Measurements from ENCODE around the gene RSPH9.

Gene RSPH9

GRCh38 chr6:43702534-43703440 is 58.0 kb downstream of the RSPH9 start:
- Histone ChIP-seq H4K20me1 (ENCODE audit: insufficient read depth) (no peaks in the 10 kb centered on the region), H3K36me3 (ENCODE audit: insufficient read depth) (no peaks in the 10 kb centered on the region), H3K27me3 (ENCODE audit: insufficient read depth, low read depth) (no peaks in the 10 kb centered on the region), H3K27ac (no peak overlapping the region), H3K4me2 (no peak overlapping the region), H2AFZ (ENCODE audit: low read depth) (no peak overlapping the region), H3K9ac (no peak overlapping the region), H3K4me3 (IDR thresholded peaks at IDR 0.05; ENCODE audit: insufficient read depth, low read depth, low read length) (no peak overlapping the region), H3K4me1 (ENCODE audit: low read depth, poor library complexity, severe bottlenecking) (peaks cover 47% of the 10 kb centered on the region), H3K79me2 (ENCODE audit: insufficient read depth, low read depth) (no peaks in the 10 kb centered on the region)
- no peak for TF ChIP-seq CTCF (conservative IDR thresholded peaks at IDR 0.05; ENCODE audit: low read depth, low read length)

GRCh38 chr6:43703512-43704429 is 58.9 kb downstream of the RSPH9 start:
- H3K9ac ChIP-seq: no peak overlapping the region

GRCh38 chr6:43705996-43706395 is 61.2 kb downstream of the RSPH9 start:
- no peak overlapping the region; the same call in 1 of the 2 replicates for H3K9ac ChIP-seq
- no peaks in the 10 kb centered on the region for H3K27me3 ChIP-seq (ENCODE audit: insufficient read depth, low read depth)
- no peaks in the 10 kb centered on the region for H3K36me3 ChIP-seq (ENCODE audit: insufficient read depth)
- H3K4me3 ChIP-seq (IDR thresholded peaks at IDR 0.05; ENCODE audit: insufficient read depth, low read depth, low read length): no peak overlapping the region
- H3K79me2 ChIP-seq (ENCODE audit: insufficient read depth, low read depth): no peaks in the 10 kb centered on the region
- peaks cover 73% of the 10 kb centered on the region for H3K4me1 ChIP-seq (ENCODE audit: low read depth, poor library complexity, severe bottlenecking)
- H4K20me1 ChIP-seq (ENCODE audit: insufficient read depth): no peaks in the 10 kb centered on the region
- peak overlapping the region; percentile 77 for H3K4me2 ChIP-seq
- no peak overlapping the region for H2AFZ ChIP-seq (ENCODE audit: low read depth)
- TF ChIP-seq CTCF (conservative IDR thresholded peaks at IDR 0.05; ENCODE audit: low read depth, low read length): no peak
- H3K27ac ChIP-seq: peak overlapping the region; percentile 77; the same call in 1 of the 2 replicates

More at GRCh38 chr6:43703512-43704429, 58.9 kb downstream of the RSPH9 start:
- no peaks in the 10 kb centered on the region for H3K79me2 ChIP-seq (ENCODE audit: insufficient read depth, low read depth)
- no peak for TF ChIP-seq CTCF (conservative IDR thresholded peaks at IDR 0.05; ENCODE audit: low read depth, low read length)
- peaks cover 57% of the 10 kb centered on the region for H3K4me1 ChIP-seq (ENCODE audit: low read depth, poor library complexity, severe bottlenecking)
- no peaks in the 10 kb centered on the region for H3K36me3 ChIP-seq (ENCODE audit: insufficient read depth)
- no peaks in the 10 kb centered on the region for H4K20me1 ChIP-seq (ENCODE audit: insufficient read depth)
- H3K27ac ChIP-seq: peak overlapping the region; percentile 77; the same call in 1 of the 2 replicates
- no peak overlapping the region for H3K4me2 ChIP-seq
- no peaks in the 10 kb centered on the region for H3K27me3 ChIP-seq (ENCODE audit: insufficient read depth, low read depth)
- H3K4me3 ChIP-seq (IDR thresholded peaks at IDR 0.05; ENCODE audit: insufficient read depth, low read depth, low read length): no peak overlapping the region
- H2AFZ ChIP-seq (ENCODE audit: low read depth): no peak overlapping the region

GRCh38 chr6:43706788-43707187 is 62.0 kb downstream of the RSPH9 start:
- H3K4me2 ChIP-seq: peak overlapping the region; percentile 77; the same call in 1 of the 2 replicates
- H3K27ac ChIP-seq: peak overlapping the region; percentile 77; the same call in 1 of the 2 replicates
- peak overlapping the region; percentile 9; the same call in 1 of the 2 replicates for H3K9ac ChIP-seq
- H3K79me2 ChIP-seq (ENCODE audit: insufficient read depth, low read depth): no peaks in the 10 kb centered on the region
- no peaks in the 10 kb centered on the region for H4K20me1 ChIP-seq (ENCODE audit: insufficient read depth)
- peaks cover 73% of the 10 kb centered on the region for H3K4me1 ChIP-seq (ENCODE audit: low read depth, poor library complexity, severe bottlenecking)
- H3K4me3 ChIP-seq (IDR thresholded peaks at IDR 0.05; ENCODE audit: insufficient read depth, low read depth, low read length): no peak overlapping the region
- H2AFZ ChIP-seq (ENCODE audit: low read depth): no peak overlapping the region; the same call in 1 of the 2 replicates
- no peaks in the 10 kb centered on the region for H3K36me3 ChIP-seq (ENCODE audit: insufficient read depth)
- H3K27me3 ChIP-seq (ENCODE audit: insufficient read depth, low read depth): no peaks in the 10 kb centered on the region
- no peak for TF ChIP-seq CTCF (conservative IDR thresholded peaks at IDR 0.05; ENCODE audit: low read depth, low read length)
